HFFc6 (cell line): Measurements from ENCODE around the gene LPIN2. TPM values are rescaled to one million over a fixed set of nuclear protein-coding genes. Genes with fewer than 3 reads are reported as not detected.
A peak's percentile ranks its signal among the peaks of the same experiment; 100 is the strongest.

Experiments used
- DNase-seq: peaks from one replicate; pipeline ENCODE4 v3.0.0-alpha.2; 2018
- H3K27ac Mint-ChIP-seq: 2 replicates; pipeline ENCODE4 v1.8.0; 2020; ENCODE audit warnings: mild to moderate bottlenecking, mixed read lengths
- H3K27me3 Mint-ChIP-seq: 2 replicates; pipeline ENCODE4 v1.8.0; 2021; ENCODE audit warnings: mild to moderate bottlenecking, moderate library complexity, mixed read lengths; ENCODE audit not compliant: insufficient read depth
- H3K36me3 Mint-ChIP-seq: 2 replicates; pipeline ENCODE4 v1.8.0; 2021; ENCODE audit warnings: low read depth, mixed read lengths
- H3K4me1 Mint-ChIP-seq: 2 replicates; pipeline ENCODE4 v1.8.0; 2020; ENCODE audit warnings: low read depth, mixed read lengths
- H3K4me3 Mint-ChIP-seq: 2 replicates; pipeline ENCODE4 v1.8.0; 2020; ENCODE audit warnings: mild to moderate bottlenecking, moderate library complexity, mixed read lengths
- H3K9me3 Mint-ChIP-seq: 2 replicates; pipeline ENCODE4 v1.8.0; 2020; ENCODE audit warnings: mild to moderate bottlenecking, mixed read lengths
- CTCF ChIP-seq: fragments of 200-600 bp; sonication (generic); IDR thresholded peaks from 2 replicates; pipeline ENCODE4 v1.5.0; 2021; ENCODE audit warnings: antibody characterized with exemption, mild to moderate bottlenecking
- total RNA-seq, 6 experiments: library from RNA; stranded (reverse); fragmentation: NEBNext Ultra II Directional; extraction: Animal tissue kit (Norgen Biotek cat#: 25700); gene quantifications; 2 replicates in 1 of 6; 3 replicates in 5 of 6; pipeline ENCODE4 v1.2.3, GENCODE V29; 2021

Gene LPIN2
- total RNA-seq, 6 experiments from 2014 or later = 24.6 to 27.7 (median 26.3) TPM

DNA sequence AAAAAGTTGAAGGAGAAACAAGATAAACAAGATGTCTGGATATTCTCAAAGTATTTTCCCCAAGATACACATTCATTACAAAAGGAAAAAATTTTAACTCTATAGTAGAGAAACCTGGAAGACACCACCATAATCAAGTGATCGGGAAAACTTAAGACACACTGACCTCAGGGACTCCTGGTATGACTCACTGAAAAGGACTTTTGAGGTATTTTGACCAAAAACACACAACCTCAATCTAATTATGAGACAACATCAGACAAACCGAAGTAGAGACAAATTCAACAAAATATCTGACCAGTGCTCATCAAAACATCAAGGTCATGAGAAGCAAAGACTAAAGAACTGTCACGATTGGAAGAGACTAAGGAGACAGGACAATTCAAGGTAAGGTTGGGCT, 34.7 kb downstream of the LPIN2 start:
- peaks cover 82% of the 10 kb centered on the region for H3K4me1 Mint-ChIP-seq
- H3K4me3 Mint-ChIP-seq = peak overlapping the region; percentile 85
- H3K27ac Mint-ChIP-seq = peak overlapping the region; percentile 94
- H3K36me3 Mint-ChIP-seq = no peaks in the 10 kb centered on the region
- DNase-seq = no peak
- no peaks in the 10 kb centered on the region for H3K9me3 Mint-ChIP-seq
- no peak for TF ChIP-seq CTCF
- no peaks in the 10 kb centered on the region for H3K27me3 Mint-ChIP-seq

DNA sequence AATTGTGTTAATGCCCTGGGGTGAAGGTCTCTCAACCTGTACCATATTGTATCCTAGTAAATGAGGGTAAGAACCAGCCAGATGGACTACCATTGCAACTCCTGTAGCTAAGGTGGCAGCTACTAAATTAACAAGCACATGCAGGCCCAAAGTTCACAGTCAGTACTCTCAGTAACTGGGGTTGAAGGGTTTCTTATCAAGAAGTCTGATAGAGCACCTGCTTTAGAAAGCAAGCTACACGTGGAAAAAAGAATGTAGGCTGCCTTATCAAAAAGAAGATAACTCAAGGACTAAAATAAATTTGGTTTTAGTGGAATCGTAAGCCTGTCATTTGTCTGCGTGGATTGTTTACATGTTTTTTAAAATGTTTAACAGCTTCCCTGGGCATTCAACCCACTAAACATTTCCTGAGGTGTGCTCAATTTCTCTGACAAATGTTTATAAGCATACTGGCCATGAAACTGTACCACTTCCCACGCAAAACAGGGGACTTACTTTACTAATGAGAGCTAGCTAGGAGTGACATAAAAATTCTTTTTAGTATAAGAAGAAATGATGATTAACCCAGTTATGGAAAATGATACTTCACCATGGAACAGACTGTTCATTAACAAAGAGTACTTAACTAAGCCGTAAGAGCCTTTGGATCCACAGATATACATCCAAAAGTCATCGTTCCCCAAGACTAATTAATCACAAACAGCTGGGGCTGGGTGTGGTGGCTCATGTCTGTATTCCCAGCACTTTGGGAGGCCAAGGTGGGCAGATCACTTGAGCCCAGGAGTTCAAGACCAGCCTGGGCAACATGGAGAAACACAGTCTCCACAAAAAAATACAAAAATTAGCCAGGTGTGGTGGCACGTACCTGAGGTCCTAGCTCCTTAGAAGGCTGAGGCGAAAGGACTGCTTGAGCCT, 36.5 kb downstream of the LPIN2 start:
- no peak for DNase-seq
- peaks cover 69% of the 10 kb centered on the region for H3K4me1 Mint-ChIP-seq
- no peaks in the 10 kb centered on the region for H3K27me3 Mint-ChIP-seq
- peak overlapping the region; percentile 53 for H3K27ac Mint-ChIP-seq
- no peak overlapping the region for H3K4me3 Mint-ChIP-seq
- H3K36me3 Mint-ChIP-seq = peaks cover 3% of the 10 kb centered on the region
- TF ChIP-seq CTCF = no peak
- H3K9me3 Mint-ChIP-seq = no peaks in the 10 kb centered on the region

- Mint-ChIP-seq H3K36me3 (peaks cover 11% of the 10 kb centered on the region), H3K9me3 (no peaks in the 10 kb centered on the region), H3K27ac (peak overlapping the region; percentile 43), H3K4me3 (no peak overlapping the region), H3K4me1 (peaks cover 68% of the 10 kb centered on the region), H3K27me3 (no peaks in the 10 kb centered on the region)
- no peak for TF ChIP-seq CTCF
- DNase-seq = no peak
Measured at GRCh38 chr18:2974731-2975130, 38.2 kb downstream of the LPIN2 start.

DNA sequence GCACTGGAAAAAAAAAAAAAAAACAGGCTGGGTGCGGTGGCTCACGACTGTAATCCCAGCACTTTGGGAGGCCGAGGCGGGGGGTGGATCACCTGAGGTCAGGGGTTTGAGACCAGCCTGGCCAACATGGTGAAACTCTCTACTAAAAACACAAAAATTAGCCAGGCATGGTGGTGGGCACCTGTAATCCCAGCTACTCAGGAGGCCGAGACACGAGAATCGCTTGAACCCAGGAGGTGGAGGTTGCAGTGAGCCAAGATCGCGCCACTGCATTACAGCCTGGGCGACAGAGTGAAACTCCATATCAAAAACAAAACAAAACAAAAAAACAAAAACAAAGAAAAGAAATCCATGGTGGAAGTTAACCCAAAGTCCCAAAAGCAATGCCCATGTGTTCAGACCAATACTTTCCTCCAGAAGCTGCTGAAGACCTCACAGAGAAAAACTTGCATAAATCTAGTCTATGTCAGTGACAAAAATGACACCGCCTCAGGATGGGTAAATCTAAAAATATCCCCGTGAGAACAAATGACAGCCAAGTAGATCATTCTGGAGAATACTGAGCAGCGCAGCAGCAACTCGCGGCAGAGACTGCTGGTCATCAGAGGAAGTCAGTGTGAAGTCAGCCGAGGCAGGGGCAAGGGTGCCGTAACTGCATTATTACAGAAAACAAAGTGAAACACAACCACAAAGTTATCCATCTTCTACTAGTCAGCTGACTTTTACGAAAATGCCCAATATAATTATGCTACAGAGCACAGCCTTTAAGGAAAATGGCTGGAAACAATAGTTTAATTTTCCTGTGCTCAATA, 41.0 kb downstream of the LPIN2 start:
- no peak overlapping the region for H3K27ac Mint-ChIP-seq
- H3K4me3 Mint-ChIP-seq = no peak overlapping the region
- no peak for TF ChIP-seq CTCF
- no peaks in the 10 kb centered on the region for H3K27me3 Mint-ChIP-seq
- no peak for DNase-seq
- H3K9me3 Mint-ChIP-seq = no peaks in the 10 kb centered on the region
- H3K4me1 Mint-ChIP-seq = peaks cover 55% of the 10 kb centered on the region
- H3K36me3 Mint-ChIP-seq = peaks cover 11% of the 10 kb centered on the region

GRCh38 chr18:2970772-2971659, 41.9 kb downstream of the LPIN2 start:
- DNase-seq = no peak
- no peak overlapping the region for H3K27ac Mint-ChIP-seq

More at GRCh38 chr18:2970772-2971659, 41.9 kb downstream of the LPIN2 start:
- H3K36me3 Mint-ChIP-seq = peaks cover 11% of the 10 kb centered on the region
- TF ChIP-seq CTCF = no peak
- no peaks in the 10 kb centered on the region for H3K27me3 Mint-ChIP-seq
- H3K9me3 Mint-ChIP-seq = no peaks in the 10 kb centered on the region
- H3K4me1 Mint-ChIP-seq = peaks cover 46% of the 10 kb centered on the region
- H3K4me3 Mint-ChIP-seq = no peak overlapping the region
